Stomach (tissue), 9 donors: ENCODE measurements around the gene PPM1E. TPM values are rescaled to one million over a fixed set of nuclear protein-coding genes. Genes with fewer than 3 reads are reported as not detected.

Experiments
- DNase-seq, 2 donors: peaks; one replicate each; pipeline versions ENCODE4 v3.0.0 to v3.0.0-alpha.2; 2013 to 2019
- H3K27ac ChIP-seq, 5 donors: fragments of 200-600 bp in 4 of 5; sonication (generic) in 4 of 5; one replicate each; pipeline ENCODE4 v1.5.1; 2013 to 2019; ENCODE audit warnings: mild to moderate bottlenecking in 1 of 5, moderate library complexity in 1 of 5
- H3K27me3 ChIP-seq, 3 donors: fragments of 200-600 bp; sonication (generic); one replicate each; pipeline ENCODE4 v1.5.1; 2017 to 2019; ENCODE audit warnings: mixed run types in 1 of 3
- H3K36me3 ChIP-seq, 4 donors: fragments of 200-600 bp; sonication (generic); 1 replicate in 3 of 4; 2 replicates in 1 of 4; pipeline ENCODE4 v1.5.1; 2016 to 2019
- H3K4me1 ChIP-seq, 4 donors: fragments of 200-600 bp; sonication (generic); one replicate each; pipeline ENCODE4 v1.5.1; 2016 to 2019
- H3K4me3 ChIP-seq, 4 donors: fragments of 200-600 bp; sonication (generic) in 3 of 4; one replicate each; pipeline ENCODE4 v1.5.1; 2016 to 2019; ENCODE audit warnings: mild to moderate bottlenecking in 1 of 4
- H3K9me3 ChIP-seq, 4 donors: fragments of 200-600 bp; sonication (generic); one replicate each; pipeline ENCODE4 v1.5.1; 2016 to 2019
- EP300 ChIP-seq: sonication (generic); formaldehyde crosslinking; IDR thresholded peaks from one replicate; pipeline ENCODE4 v1.6.1; 2017; ENCODE audit warnings: antibody characterized with exemption
- POLR2A ChIP-seq, 4 donors: fragments of 450-650 bp; IDR thresholded peaks; one replicate each; pipeline ENCODE4 v1.6.1; 2016; ENCODE audit warnings: antibody characterized with exemption in 4 of 4, control low read depth in 2 of 4, mild to moderate bottlenecking in 1 of 4, moderate library complexity in 1 of 4
- POLR2AphosphoS5 ChIP-seq, 3 donors: sonication (generic); formaldehyde crosslinking; IDR thresholded peaks; one replicate each; pipeline ENCODE4 v1.6.1; 2016; ENCODE audit warnings: antibody characterized with exemption in 3 of 3
- WGBS, 5 donors: extraction: QIAGEN DNeasy Blood & Tissue Kit in 3 of 5; methylation state at CpG; one replicate each; pipeline versions ENCODE4 v1.1.5 to v1.1.7; 2013 to 2018; 5-methylcytosine and 5-hydroxymethylcytosine counted together
- intact Hi-C: fragments of 100-400 bp; cut with DNase I; formaldehyde crosslinking; loops from one replicate; pipeline ENCODE4 v1.15.1; 2023; ENCODE audit warnings: low total_unique reads
- polyA plus RNA-seq, 3 donors: library from polyadenylated mRNA; stranded (reverse); fragments of 200-250 nt; gene quantifications; one replicate each; pipeline ENCODE4 v1.2.3, GENCODE V29; 2013
- total RNA-seq, 5 donors: library from RNA; depleted of rRNA; stranded (reverse); fragments of >200 nt; gene quantifications; one replicate each; pipeline versions ENCODE4 v1.1.0 to v1.2.3, GENCODE V29; 2014 to 2016
- TF ChIP-seq, protein P1 (sequence below), 7 experiments: fragments of 450-650 bp in 4 of 7; fragments of 200-600 bp in 3 of 7; sonication (generic) in 3 of 7; IDR thresholded peaks; one replicate each; pipeline ENCODE4 v1.5.1; 2016 to 2019; ENCODE audit warnings: antibody characterized with exemption in 7 of 7, control low read depth in 2 of 7, mild to moderate bottlenecking in 1 of 7
- donor health status: healthy with polysubstance abuse.
- donor health status: Bipolar disorder and iron deficiency.
- donor health status: healthy.

Gene PPM1E
- total and polyA plus RNA-seq, 8 donors = 0.08 to 0.92 (median 0.15) TPM; not detected in 3

DNA sequence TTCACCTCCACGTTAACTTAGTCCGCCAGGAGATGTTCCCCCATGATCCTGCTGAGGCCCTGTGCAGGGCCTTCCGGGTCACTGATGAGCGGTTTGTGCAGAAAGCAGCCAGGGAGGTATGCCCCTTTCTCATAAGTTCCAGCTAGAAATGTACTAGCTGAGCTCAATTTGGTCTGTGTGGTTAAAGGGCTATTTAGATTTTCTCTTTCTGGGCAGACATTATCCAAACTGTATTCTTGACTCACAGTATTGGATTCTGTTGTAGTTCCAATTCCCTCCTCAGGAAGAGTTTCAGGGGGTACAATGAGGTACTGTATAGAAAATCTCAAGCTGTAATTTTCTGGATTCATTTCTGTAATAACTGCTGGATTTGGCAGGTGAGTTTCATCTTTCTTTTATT is 214.0 kb downstream of the PPM1E start:
- H3K27me3 ChIP-seq = no peaks in the 10 kb centered on the region
- H3K4me1 ChIP-seq = no peaks in the 10 kb centered on the region
- no peak overlapping the region for H3K4me3 ChIP-seq
- no peak for TF ChIP-seq POLR2AphosphoS5 (IDR thresholded peaks at IDR 0.05)
- TF ChIP-seq POLR2A (IDR thresholded peaks at IDR 0.05) = no peak
- TF ChIP-seq, protein P1, sequence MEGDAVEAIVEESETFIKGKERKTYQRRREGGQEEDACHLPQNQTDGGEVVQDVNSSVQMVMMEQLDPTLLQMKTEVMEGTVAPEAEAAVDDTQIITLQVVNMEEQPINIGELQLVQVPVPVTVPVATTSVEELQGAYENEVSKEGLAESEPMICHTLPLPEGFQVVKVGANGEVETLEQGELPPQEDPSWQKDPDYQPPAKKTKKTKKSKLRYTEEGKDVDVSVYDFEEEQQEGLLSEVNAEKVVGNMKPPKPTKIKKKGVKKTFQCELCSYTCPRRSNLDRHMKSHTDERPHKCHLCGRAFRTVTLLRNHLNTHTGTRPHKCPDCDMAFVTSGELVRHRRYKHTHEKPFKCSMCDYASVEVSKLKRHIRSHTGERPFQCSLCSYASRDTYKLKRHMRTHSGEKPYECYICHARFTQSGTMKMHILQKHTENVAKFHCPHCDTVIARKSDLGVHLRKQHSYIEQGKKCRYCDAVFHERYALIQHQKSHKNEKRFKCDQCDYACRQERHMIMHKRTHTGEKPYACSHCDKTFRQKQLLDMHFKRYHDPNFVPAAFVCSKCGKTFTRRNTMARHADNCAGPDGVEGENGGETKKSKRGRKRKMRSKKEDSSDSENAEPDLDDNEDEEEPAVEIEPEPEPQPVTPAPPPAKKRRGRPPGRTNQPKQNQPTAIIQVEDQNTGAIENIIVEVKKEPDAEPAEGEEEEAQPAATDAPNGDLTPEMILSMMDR (IDR thresholded peaks at IDR 0.05) = no peak
- TF ChIP-seq EP300 = no peak
- no peaks in the 10 kb centered on the region for H3K9me3 ChIP-seq
- no peaks in the 10 kb centered on the region for H3K36me3 ChIP-seq
- H3K27ac ChIP-seq = no peak overlapping the region
- WGBS, 5 donors = 88 to 94% (median 91%) methylated on average over 3 to 4 of the region's 4 CpGs
- intact Hi-C loops = no loop called here
- no peak for DNase-seq

DNA sequence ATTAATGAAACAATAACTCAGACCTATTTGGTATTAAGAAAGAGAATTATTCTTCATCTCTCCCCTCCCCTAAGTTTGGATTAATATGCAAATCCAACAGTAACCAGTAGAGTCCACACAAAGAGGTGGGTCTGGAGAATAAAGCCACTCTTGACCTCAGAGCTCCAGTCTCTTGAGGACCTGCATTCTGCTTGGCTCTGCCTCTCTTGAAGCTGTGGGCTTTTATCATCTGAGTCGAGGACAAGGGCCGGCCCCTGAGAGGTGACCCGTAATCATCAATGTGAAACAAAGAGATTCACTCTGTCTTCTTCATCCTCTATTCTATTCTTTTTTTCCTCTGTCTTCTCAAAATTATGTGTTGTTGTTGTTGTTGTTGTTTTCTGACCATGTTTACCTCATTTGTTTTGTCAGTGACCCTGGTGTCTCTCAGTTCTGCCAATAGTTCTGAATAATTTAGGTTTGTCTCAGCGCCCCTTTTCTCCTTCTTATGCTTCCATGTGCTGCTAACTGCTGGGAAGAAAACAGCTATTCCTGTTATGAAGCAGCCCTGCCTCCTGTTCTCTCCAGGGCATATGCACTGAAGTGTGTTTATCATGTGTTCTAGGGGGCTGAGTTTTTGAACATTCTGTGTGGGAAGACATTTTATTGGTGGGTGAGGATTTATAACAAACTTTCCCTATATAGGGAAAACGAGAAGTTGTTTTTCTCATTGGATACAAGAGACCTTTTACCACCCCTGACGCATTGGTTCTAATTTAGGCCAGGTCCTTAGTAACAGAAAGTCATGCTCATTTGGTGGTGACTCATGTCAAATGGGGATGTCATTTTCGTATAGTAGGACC is 215.2 kb downstream of the PPM1E start:
- intact Hi-C loops = no loop called here
- no peaks in the 10 kb centered on the region for H3K27me3 ChIP-seq
- H3K9me3 ChIP-seq = no peaks in the 10 kb centered on the region
- no peak overlapping the region for H3K27ac ChIP-seq
- H3K4me3 ChIP-seq = no peak overlapping the region
- no peaks in the 10 kb centered on the region for H3K36me3 ChIP-seq
- TF ChIP-seq POLR2AphosphoS5 (IDR thresholded peaks at IDR 0.05) (no peak), POLR2A (IDR thresholded peaks at IDR 0.05) (no peak), EP300 (no peak)
- TF ChIP-seq, protein P1 (IDR thresholded peaks at IDR 0.05) = no peak
- H3K4me1 ChIP-seq = no peaks in the 10 kb centered on the region
- 71 to 78% (median 77%) methylated on average over 7 of the region's 7 CpGs for WGBS, 5 donors
- DNase-seq = no peak

DNA sequence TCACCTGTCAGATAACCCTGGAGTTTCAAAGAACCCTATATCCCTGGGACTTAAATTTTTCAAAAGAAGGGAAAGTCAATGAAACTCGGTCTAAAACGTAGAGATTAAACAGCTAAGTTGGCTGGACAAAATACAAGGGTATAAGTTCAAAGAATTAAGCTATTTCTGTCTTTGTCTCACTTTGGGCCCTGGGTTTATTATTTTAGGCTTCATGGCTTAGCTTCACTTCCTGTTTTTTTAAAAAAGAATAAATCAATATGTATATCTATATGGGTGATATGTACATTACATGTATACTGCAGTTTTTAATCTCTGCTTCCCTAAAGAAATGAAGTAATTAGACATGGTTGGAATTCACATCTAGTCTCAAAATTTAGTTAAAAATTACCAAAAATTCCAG is 218.7 kb downstream of the PPM1E start:
- H3K36me3 ChIP-seq = no peaks in the 10 kb centered on the region
- no peak for TF ChIP-seq POLR2AphosphoS5 (IDR thresholded peaks at IDR 0.05)
- TF ChIP-seq, protein P1 (IDR thresholded peaks at IDR 0.05) = no peak
- TF ChIP-seq EP300 = no peak
- TF ChIP-seq POLR2A (IDR thresholded peaks at IDR 0.05) = no peak
- no peaks in the 10 kb centered on the region for H3K27me3 ChIP-seq
- no peaks in the 10 kb centered on the region for H3K9me3 ChIP-seq
- H3K27ac ChIP-seq = no peak overlapping the region
- no peaks in the 10 kb centered on the region for H3K4me1 ChIP-seq
- DNase-seq = no peak
- intact Hi-C loops = no loop called here
- no peak overlapping the region for H3K4me3 ChIP-seq
- WGBS, 5 donors = 75 to 91% (median 81%) methylated on average over 2 of the region's 2 CpGs

DNA sequence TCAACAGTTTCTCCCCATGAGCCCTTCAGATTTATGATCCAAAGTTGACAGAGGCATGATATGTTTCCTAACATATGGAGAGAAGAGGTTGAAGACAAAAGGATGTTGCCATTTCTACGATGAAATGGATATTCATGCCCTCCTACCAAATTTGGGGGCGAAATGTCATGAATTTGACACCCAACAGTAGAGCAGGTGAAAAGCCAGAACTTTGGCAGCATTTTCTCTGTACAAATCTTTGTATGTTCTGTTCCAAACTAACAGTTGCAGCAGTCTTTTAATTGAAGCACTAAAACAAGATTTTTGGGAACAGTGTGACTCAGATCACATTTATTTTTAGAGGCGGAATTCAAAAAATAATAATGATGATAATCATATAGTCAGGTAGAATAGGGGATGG is 220.9 kb downstream of the PPM1E start:
- no peak overlapping the region for H3K27ac ChIP-seq
- H3K4me1 ChIP-seq = no peaks in the 10 kb centered on the region
- TF ChIP-seq, protein P1 (IDR thresholded peaks at IDR 0.05) = no peak
- no peak for TF ChIP-seq POLR2A (IDR thresholded peaks at IDR 0.05)
- TF ChIP-seq POLR2AphosphoS5 (IDR thresholded peaks at IDR 0.05) = no peak
- no peak overlapping the region for H3K4me3 ChIP-seq
- intact Hi-C loops = no loop called here
- no peaks in the 10 kb centered on the region for H3K9me3 ChIP-seq
- DNase-seq = no peak
- 92 to 96% (median 93%) methylated on average over 3 of the region's 3 CpGs for WGBS, 5 donors
- no peaks in the 10 kb centered on the region for H3K27me3 ChIP-seq
- H3K36me3 ChIP-seq = no peaks in the 10 kb centered on the region
